ENCODE measurements around the gene IL22RA2.

GRCh38 chr6:137161949-137162348 is 11.5 kb downstream of the IL22RA2 start:
- no peak for TF ChIP-seq POLR2A (IDR thresholded peaks at IDR 0.05; ENCODE audit: low read depth, low read length)
- TF ChIP-seq POLR2AphosphoS5 (IDR thresholded peaks at IDR 0.05; ENCODE audit: low read depth, low read length) = no peak
